HG03432 (cell line): Measurements from ENCODE around the gene CDK6.

Experiments
- ATAC-seq: cut with Tn5 transposase; IDR thresholded peaks from one replicate; pipeline ENCODE4 v1.9.1; 2021; ENCODE audit warnings: mild to moderate bottlenecking, moderate library complexity; ENCODE audit not compliant: unreplicated experiment

The CDK6 gene

DNA sequence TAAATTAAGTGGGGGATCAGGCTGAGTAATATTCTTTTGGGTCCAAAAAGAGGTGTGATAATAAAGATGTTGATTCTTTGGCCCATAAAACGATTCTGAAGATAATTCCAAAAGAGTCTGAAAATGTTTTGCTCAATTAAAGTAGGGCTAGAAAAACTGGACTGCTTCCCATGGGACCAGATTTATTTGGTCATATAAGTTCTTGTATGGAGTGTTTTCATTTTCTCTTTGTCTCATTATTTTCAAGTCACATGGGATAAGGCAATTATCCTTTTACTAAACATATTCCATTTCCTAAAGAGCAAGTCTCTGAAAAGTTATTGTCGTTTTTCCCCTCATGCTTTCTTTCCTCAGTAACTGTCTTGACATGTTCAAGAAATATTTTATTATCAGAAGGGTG is 41.5 kb downstream of the CDK6 start:
- ATAC-seq = no peak

DNA sequence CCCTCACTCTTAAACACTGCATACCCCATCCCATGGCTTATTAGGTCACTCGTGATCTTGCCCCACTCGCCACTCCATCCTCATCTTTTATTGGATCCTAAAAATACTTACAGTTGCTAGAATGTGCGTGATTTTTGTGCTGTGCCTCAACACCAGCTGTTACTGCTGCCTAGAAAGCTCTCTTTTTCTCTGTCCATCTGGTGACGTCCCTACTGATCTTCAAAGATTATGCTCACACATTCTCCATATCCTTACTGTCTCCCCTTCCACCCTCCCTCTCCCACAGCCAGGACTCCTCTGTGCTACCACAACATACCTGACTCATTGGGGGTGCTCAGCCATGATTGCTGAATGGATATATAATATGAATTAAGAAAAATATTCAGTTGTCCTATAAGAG is 42.0 kb downstream of the CDK6 start:
- ATAC-seq = no peak

DNA sequence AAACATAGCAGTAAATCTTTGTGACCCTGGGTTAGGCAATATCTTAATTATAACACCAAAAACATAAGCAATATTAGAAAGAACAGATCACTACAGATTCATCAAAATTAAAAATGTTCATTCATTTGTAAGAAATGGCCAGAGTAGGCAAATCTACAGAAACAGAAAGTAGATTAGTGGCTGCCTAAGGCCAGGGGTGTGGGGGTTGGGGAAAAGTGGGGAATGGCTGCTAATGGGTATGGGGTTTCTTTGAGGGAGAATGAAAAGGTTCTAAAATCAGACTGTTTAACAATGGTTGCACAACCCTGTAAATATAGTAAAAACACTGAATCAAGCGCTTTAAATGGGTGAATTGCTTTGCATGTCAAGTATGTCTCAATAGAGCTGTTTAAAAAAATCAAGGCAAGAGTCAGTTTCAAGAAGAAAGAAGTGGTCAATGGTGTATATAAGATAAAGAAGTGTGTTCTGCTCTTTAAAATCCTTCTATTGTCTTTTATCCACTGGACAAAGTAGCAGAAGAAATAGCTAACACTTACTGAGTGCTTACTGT is 42.6 kb downstream of the CDK6 start:
- no peak for ATAC-seq

DNA sequence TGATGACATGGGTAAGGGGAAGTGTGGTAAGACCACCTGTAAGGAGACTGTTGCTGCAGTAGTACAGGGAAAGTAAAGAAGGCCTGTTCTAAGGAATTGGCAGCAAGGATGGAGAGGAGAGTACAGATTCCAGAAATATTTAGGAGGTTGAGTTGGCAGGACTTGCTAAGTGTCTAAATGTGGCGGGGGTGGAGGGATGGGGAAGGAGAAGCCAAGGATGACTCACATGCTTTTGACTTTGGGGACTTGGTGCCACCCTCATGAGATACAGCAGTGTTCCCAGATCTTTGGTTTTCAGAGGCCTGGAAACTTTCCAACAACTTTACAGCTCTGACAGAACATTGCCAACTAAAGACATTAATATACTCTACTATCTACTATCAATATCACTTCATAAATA is 45.4 kb downstream of the CDK6 start:
- no peak for ATAC-seq

DNA sequence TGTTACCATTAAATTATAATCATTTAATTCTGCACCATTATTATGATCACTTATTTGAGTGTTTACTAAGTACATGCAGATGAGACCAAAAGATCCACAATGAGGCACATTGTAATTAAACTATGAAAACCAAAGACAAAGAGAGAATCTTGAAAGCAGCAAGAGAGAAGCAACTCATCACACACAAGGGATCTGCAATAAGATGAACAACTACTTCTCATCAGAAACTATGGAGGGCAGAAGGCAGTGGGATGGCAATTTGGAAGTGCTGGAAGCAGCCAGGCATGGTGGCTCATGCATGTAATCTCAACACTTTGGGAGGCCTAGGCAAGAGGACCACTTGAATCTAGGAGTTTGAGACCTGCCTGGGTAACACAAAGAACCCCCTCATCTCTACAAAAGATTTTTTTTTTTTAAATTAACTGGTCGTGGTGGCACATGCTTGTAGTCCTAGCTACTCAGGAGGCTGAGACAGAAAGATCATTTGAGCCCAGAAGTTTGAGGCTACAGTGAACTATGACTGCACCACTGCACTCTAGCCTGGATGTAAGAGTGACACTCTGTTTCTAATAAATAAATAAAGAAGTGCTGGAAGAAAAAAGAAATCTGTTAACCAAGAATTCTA is 47.7 kb downstream of the CDK6 start:
- no peak for ATAC-seq

DNA sequence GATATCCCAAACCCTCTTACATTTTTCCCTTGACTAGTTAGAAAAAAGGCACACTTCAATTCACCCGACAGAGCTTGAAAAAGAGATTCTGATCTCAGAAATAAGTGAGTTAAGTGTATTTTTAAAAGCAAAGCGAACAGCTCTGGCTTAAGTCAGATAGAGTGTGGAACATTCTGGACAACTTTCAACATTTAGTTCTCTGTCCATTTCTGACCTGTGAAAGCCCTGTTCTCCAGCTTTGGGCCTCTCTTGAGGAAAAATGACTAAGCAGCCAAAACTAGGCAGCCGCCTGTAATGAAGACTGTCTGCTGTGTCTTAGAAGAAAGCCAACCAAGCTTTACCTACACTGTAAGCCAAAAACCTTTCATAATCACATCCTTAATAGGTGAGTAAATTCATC is 50.5 kb downstream of the CDK6 start:
- peak; percentile 34 for ATAC-seq

DNA sequence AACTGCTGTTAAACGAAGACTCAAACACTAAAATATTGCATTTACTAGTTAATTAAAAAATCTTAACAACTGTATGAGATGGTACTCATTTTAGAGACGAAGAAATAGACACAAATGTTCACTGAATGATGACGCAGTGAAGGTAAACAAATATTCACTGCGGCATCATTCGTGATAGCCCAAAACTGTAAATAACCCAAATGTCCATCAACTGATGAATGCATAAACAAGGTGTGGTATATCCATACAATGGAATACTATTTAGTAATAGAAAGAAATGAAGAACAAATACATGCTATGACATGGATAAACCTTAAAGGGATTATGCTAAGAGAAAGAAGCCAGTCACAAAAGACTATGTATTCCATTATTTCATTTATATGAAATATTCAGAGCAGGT is 51.4 kb downstream of the CDK6 start:
- ATAC-seq = no peak

DNA sequence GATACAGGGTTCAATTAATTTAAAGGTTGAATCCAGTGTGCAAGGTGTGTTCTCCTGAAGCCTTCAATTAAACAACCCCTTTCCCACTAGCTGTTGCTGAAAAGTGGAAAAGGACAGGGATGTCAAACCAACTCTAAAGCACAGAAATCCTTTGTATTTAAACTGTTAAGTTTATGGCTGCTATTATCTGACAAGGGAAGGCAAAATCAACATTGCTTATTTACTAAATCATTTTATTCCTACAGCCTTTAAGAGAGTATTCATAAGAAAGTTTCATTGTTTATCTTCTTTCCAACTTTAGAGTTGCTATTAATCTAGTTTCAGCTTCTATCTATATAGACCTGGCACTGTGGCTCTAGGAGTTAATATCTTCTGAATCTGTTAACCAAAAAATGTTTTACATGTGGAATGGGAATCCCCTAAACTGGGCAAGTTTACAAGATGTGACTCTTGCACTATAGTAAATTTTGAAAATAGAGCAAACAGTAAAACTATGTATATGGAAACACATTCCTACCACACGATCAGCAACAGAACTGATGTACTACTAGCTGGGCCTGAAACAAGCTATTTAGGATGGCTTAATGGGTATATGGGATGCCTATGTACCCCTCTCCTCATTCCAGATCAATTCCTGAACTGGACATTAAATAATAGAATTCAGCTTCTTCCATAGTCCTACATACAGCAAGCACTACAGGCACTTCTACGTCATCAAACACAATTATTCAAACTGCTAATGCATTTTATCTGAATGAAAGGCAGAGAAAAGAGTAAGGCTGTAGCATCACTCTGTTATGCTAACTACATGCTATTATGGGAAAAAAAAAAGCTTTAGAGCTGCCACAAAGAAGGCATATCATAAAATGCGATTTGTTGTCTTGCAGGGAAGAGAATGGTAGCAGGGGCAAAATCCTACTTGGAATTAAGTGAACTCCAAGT is 52.8 kb downstream of the CDK6 start:
- peak; percentile 39 for ATAC-seq

DNA sequence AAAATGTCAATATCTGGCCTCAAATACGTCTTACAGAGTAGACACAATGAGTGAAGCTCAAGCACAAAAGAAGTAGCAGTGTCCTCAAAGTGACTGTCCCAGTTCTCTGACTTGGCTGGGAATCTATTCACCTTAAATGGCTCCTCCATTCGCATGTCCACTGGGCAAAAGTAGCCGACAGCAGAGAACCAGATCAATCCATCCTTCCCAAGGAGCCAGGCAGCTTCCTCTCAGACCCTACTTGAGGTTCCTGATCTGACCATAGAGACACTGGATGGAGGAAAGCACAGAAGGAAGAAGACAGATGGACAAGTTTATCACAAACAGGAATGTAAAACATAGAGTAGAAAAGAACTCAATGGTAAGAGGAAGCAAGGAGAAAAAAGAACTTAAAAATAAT is 53.5 kb downstream of the CDK6 start:
- ATAC-seq = no peak

DNA sequence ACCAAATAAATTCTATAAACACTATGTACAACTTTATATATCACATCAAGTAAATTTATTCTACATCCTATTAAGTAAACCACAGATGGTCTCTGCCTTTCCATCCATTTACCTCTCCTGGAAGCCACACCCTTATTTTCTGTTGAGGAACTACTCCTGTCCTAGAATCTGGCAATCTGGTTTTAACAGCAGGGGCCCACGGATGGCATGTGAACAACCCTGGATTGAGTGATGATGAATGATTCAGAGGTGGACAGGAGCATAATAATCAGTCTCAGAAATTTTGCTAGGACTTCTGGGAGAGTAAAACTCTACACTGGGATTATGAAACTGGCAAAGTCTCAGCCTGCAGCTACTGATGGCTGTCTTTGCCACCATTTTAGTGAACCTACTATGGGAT is 54.1 kb downstream of the CDK6 start:
- ATAC-seq = no peak

DNA sequence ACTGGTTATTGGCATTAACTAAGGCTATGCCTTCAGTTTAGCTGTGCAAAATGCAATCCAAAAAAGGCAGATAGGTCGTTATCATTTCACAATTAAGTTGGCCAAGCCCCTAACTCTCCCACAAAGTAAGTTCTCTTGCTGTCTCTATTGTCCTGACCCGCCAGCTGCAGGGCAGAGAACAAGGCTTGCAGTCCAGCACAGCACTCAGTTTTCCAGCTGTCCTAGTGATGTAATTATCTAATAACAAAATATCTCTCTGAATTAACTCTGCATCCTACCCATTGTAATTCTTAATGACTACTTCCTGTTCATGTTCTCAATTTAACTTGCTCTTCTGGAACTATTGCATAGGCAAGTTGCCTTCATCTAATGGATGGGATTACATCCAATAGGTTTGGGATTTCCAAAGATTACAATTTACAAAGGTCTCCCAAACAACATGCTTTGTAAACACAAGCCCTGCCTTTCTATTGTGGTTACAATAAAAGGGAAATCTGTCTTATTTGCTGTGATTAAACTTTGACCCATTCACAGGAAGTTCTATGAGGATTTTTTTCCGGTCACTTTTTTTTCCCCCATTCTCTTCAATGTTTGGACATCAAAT is 55.2 kb downstream of the CDK6 start:
- ATAC-seq = no peak

DNA sequence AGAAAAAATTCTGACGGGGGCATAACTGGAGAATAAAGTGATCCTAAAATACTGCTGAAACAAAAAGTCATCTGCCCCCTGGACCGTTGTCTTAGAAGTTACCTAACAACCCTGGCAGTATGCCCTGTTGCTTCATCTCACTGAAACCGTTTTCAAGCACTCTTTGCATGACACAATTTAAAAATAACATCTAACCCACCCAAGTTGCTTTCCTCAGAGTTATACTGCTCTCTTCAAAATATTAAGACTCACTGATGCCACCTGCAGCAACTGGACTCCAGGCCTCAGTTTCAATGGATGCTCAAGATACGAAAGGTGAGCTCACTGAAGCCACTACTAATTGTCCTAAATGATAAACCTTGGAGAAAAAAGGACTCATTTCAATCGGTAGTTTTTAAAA is 57.4 kb downstream of the CDK6 start:
- peak; percentile 79 for ATAC-seq

DNA sequence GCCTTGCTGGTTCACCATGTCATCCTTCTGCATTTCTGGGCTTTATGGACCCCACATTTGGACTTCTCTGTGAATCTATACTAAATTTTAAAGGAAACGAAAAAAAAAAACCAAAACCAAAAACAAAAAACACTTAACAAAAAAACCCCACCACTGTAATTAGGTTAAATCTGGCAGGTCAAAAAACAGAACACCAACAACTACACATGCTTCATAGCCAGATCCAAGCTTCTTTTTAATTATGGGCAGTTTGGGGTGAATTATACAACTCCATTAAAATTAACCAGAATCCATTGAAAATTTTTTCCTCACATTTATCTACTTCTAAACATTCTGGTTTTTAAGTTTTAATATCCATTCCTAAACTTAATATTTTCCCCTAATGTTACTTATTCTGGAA is 58.4 kb downstream of the CDK6 start:
- ATAC-seq = no peak

DNA sequence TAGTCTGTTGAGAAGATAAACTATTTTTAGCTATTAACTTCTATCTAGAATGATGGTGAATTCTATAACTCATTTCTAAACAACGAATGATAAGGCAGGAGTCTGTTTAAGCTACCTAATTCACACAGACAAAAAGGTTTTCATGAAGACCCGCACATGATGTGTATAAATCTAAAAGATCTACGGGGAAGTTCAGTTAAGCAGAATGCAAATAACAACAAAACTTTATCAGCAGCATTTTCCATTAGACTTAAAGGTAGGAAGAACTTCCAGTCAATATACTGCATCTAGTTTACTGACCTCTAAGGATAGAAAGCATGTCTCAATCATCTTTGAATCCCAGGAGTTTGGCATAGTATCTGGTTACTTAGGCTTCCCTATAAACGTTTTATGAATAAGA is 62.6 kb downstream of the CDK6 start:
- no peak for ATAC-seq

DNA sequence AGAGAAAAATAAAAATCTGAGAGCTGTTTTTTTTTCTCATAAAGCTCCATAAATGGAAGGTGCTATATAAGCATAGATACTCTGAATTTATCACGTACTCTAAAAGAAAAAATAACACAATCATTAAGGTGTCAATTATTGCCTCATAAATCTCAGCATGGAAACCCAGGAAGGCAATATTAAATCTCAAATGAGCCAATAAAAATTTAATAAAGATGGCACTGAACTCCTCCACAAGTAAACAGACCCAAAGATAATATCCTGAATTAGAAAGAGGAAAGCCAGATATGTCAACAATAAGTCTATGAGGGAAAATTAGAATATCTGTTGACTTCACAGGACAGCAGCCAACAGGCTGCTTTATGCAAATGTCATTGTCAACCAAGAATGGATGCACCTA is 66.5 kb downstream of the CDK6 start:
- no peak for ATAC-seq

DNA sequence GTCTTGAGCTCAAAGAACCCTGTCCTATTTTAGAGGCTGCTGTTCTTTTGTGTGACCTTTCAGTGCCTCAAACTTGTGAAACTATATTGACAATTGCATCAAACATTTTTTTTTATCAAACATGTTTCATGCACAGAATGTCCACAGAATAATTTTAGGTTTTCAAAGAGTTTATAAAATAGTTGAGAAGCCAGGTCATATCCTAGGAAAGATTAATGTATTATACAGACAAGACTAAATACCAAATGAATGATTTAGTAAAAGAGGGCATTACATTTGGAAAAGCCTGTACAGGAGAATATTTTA is 67.0 kb downstream of the CDK6 start:
- ATAC-seq = peak; percentile 32

DNA sequence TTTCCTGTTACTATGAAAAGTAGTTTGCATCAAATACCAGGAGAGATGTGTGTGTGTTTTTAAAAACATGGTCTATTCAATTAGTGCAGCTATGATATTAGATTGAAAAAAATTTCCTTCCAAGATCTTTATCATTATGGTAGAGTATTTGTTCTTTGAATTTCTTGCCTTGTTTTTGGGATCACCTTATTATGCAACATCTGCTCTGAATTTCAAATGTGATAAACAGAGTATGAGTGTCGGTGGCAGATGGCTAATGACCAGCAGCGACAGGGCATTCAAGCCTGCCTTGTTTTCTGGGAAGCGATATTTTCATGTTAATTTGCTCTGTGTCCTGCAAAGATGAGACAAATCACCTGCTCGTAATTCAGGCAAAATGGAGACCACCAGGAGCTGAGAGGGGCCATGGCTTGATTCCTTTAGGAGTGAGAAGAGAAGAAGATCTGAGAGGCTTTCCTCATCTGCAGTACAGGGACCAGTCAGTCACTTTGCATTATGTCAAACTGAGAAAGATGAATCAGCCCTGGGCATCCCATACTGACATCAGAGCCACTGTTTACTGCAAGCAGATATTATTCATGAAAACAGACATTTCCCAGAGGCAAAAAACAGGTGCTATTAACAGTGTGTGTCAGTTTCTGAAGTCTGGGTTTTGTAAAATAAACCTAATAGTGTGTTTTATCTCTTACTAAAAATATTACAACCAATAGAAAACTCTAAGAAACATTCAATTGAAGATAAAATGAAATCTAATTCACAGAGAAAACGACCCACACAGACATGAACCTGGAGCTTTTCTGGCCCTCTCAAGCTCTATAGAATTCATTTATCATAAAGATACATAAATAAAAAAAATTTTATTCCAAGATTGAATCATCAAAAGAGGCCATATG is 67.6 kb downstream of the CDK6 start:
- ATAC-seq = peak; percentile 93

DNA sequence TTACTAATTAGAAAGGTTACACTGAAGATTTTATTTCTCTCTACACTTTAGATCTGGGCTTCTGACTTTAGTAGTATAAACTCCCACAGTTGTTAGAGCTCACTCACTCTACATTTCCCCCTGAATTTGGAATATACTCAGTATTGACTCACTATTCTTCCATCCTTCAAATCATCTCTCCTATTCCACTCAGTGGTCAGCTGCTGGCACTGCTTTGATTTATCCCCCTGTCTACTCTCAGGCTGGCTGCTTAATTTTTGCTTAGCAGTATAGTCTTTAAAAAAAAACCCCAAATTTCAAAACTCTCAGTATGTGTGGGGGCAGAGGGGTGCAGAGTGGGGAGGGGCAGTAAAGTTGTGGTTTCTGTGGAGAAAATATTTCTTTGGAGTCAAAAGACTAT is 68.9 kb downstream of the CDK6 start:
- no peak for ATAC-seq

DNA sequence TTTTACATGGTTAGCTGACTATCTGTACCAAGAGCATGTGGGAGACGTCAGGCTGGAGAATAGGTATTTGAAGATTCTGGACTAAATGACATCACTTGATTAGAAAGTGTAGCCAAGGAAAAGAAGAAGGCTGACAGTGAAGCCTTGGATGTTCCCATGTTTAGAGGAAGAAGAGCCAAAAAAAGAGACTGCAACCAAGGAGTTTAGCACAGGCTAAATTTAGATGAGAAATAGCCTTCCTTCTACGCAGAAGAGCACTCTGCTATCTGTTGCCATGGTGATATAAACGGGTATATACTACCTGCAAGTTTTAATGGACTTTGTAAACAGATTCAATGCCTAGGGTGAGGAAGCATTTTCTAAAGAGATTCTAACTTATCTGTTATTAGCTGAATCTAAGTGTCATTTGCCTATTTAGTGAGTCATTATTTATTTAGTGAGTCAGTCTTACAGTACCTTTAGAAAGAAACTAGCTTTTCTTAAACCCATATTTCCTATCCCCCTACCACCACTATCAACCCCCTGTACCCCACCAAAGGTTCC is 69.8 kb downstream of the CDK6 start:
- no peak for ATAC-seq

DNA sequence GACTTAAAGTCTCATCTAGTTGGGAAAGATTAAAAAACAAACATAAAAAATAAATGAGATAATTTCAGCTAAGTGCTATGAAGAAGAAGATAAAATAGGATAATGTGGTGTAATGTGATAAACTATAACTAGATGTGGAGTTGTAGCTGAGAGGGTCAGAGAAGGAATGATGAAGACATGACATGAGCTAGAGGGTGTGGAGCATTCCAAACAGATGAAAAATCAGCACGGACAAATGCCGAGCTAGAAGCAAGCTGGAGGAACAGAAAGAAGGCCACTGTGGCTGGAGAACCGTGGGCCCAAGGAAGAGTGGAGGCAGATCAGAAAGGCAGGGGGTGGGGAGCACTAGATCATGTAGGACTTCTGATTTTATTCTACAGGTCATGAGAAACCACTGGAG is 70.6 kb downstream of the CDK6 start:
- no peak for ATAC-seq
